NCI-H524 (cell line): ENCODE measurements around the gene LMTK2.
A peak's percentile ranks its signal among the peaks of the same experiment; 100 is the strongest.
"Not testable (repeated sequence)": the region's sequence is repeated elsewhere in the genome, so short reads cannot be mapped to it uniquely, and the experiment has no call there.

Experiments
- DNase-seq, 2 experiments: peaks; one replicate each; lab custom pipeline; 2025; lab: John Stamatoyannopoulos, UW

The LMTK2 gene

GRCh38 chr7:98105942-98106544, 619 bp upstream of the LMTK2 start:
- no peak for DNase-seq

- peak; percentile 56 to 79 for DNase-seq
Measured at GRCh38 chr7:98107313-98107721, 655 bp downstream of the LMTK2 start.

GRCh38 chr7:98110249-98111022, 3.8 kb downstream of the LMTK2 start:
- no peak for DNase-seq

GRCh38 chr7:98112077-98112476, 5.4 kb downstream of the LMTK2 start:
- no peak for DNase-seq

GRCh38 chr7:98115746-98116525, 9.3 kb downstream of the LMTK2 start:
- no peak for DNase-seq

GRCh38 chr7:98116656-98117461, 10.2 kb downstream of the LMTK2 start:
- no peak for DNase-seq

- no peak for DNase-seq
Measured at GRCh38 chr7:98119256-98119918, 12.7 kb downstream of the LMTK2 start.

- DNase-seq: no peak
Measured at GRCh38 chr7:98120559-98120958, 13.9 kb downstream of the LMTK2 start.

GRCh38 chr7:98121388-98121787, 14.7 kb downstream of the LMTK2 start:
- not testable (repeated sequence) for DNase-seq

GRCh38 chr7:98123365-98123696, 16.7 kb downstream of the LMTK2 start:
- DNase-seq: no peak

GRCh38 chr7:98125759-98126158, 19.1 kb downstream of the LMTK2 start:
- no peak for DNase-seq

- no peak for DNase-seq
Measured at GRCh38 chr7:98126311-98127142, 19.9 kb downstream of the LMTK2 start.

GRCh38 chr7:98128346-98128745, 21.7 kb downstream of the LMTK2 start:
- no peak for DNase-seq

GRCh38 chr7:98130959-98131358, 24.3 kb downstream of the LMTK2 start:
- no peak for DNase-seq

- no peak for DNase-seq
Measured at GRCh38 chr7:98133181-98133580, 26.5 kb downstream of the LMTK2 start.

- no peak for DNase-seq
Measured at GRCh38 chr7:98133621-98134303, 27.1 kb downstream of the LMTK2 start.

GRCh38 chr7:98134420-98135228, 28.0 kb downstream of the LMTK2 start:
- no peak for DNase-seq

- no peak for DNase-seq
Measured at GRCh38 chr7:98135984-98136383, 29.3 kb downstream of the LMTK2 start.

GRCh38 chr7:98136423-98136822, 29.8 kb downstream of the LMTK2 start:
- DNase-seq: no peak
